GM21786 (cell line): ENCODE data around the gene METTL22.
"Not testable (repeated sequence)": the region's sequence is repeated elsewhere in the genome, so short reads cannot be mapped to it uniquely, and the experiment has no call there.

Experiments
- ATAC-seq: cut with Tn5 transposase; IDR thresholded peaks from one replicate; pipeline ENCODE4 v1.9.1; 2021; ENCODE audit not compliant: unreplicated experiment

The METTL22 gene

GRCh38 chr16:8631373-8631772 is 9.9 kb downstream of the METTL22 start:
- no peak for ATAC-seq

- ATAC-seq, result no peak
Measured at GRCh38 chr16:8631818-8632465, 10.4 kb downstream of the METTL22 start.

GRCh38 chr16:8632675-8633182 is 11.2 kb downstream of the METTL22 start:
- ATAC-seq, result no peak

- ATAC-seq, result no peak
Measured at GRCh38 chr16:8634991-8635736, 13.7 kb downstream of the METTL22 start.

GRCh38 chr16:8639694-8640093 is 18.2 kb downstream of the METTL22 start:
- ATAC-seq, result no peak

- no peak for ATAC-seq
Measured at GRCh38 chr16:8641671-8642070, 20.2 kb downstream of the METTL22 start.

GRCh38 chr16:8642146-8642545 is 20.6 kb downstream of the METTL22 start:
- no peak for ATAC-seq

- ATAC-seq, result no peak
Measured at GRCh38 chr16:8644211-8645140, 23.0 kb downstream of the METTL22 start.

- no peak for ATAC-seq
Measured at GRCh38 chr16:8645141-8645521, 23.6 kb downstream of the METTL22 start.

- ATAC-seq, result no peak
Measured at GRCh38 chr16:8645831-8646230, 24.3 kb downstream of the METTL22 start.

GRCh38 chr16:8646326-8647053 is 25.0 kb downstream of the METTL22 start:
- no peak for ATAC-seq

GRCh38 chr16:8647721-8648318 is 26.3 kb downstream of the METTL22 start:
- ATAC-seq, result no peak

- no peak for ATAC-seq
Measured at GRCh38 chr16:8648877-8649276, 27.4 kb downstream of the METTL22 start.

- no peak for ATAC-seq
Measured at GRCh38 chr16:8649829-8650554, 28.5 kb downstream of the METTL22 start.

- not testable (repeated sequence) for ATAC-seq
Measured at GRCh38 chr16:8651958-8652357, 30.5 kb downstream of the METTL22 start.

- no peak for ATAC-seq
Measured at GRCh38 chr16:8655184-8655717, 33.8 kb downstream of the METTL22 start.

GRCh38 chr16:8656376-8656775 is 34.9 kb downstream of the METTL22 start:
- no peak for ATAC-seq

- ATAC-seq, result peak; percentile 53
Measured at GRCh38 chr16:8660841-8661301, 39.4 kb downstream of the METTL22 start.

- no peak for ATAC-seq
Measured at GRCh38 chr16:8661703-8662102, 40.2 kb downstream of the METTL22 start.
